DMS153 treated with DMSO at 0.1 percent for 48 hours (cell line): ENCODE results near the gene SYNDIG1.

Experiments used
- DNase-seq: peaks from one replicate; lab custom pipeline; 2025; ENCODE audit not compliant: unreplicated experiment; lab: John Stamatoyannopoulos, UW

SYNDIG1 gene

GRCh38 chr20:24651171-24651975 lies 181.9 kb downstream of the SYNDIG1 start:
- no peak for DNase-seq

GRCh38 chr20:24651976-24652345 lies 182.5 kb downstream of the SYNDIG1 start:
- no peak for DNase-seq

DNA sequence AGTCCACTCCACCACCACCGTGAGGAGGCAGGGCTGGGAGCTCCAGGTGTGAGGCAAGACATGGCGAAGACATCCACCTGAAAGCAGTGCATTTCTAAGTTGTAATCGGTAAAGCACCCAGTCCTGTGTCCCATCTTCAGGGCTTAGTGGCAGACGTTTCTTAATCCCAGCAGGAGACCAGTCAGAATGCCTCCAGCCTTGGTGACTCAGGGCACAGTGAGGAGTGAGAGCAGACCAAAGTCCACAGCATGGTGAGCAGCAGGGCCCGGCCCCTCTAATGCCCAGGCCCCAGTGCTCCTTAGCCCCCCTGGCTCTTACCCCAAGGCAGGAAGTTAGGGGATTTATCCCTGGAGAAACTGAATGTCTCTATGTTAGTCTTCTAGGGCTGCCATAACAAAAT lies 183.9 kb downstream of the SYNDIG1 start:
- DNase-seq, result no peak

DNA sequence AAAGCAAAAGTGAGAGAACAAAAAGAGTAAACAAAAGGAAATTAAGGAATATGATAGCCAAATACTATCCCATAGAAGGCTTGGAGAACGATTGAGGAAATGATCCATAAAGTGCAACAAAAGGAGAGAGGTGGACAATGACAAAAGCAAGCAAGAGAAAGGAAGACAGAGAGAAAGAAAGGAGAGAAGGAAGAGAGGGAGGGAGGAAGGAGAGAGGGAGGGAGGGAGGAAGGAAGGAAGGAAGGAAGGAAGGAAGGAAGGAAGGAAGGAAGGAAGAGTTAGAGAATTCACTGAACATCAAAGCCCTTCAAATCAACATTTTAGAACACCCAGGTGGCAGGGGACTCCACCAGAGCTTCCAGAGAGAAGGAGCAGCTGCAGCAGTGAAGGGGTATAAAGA lies 185.0 kb downstream of the SYNDIG1 start:
- no peak for DNase-seq

DNA sequence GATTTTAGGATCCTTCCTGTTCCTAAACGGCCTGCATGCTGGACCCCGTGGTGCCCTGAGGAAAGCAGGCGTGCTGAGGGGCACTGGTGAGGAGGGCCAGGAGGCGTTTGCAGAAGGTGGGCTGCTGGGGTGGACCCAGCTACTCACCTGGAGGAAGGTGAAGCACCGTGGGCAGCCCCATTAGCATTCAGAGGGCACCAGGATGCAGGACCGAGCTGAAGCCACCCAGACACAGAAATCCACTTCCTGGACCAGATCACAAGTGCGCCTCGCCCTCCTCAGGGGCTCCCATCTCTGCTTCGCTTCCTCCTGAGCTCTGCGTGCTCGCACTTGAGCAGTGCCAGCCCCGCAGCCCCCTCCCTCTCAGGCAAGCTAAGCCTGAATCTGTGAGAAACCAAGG lies 187.0 kb downstream of the SYNDIG1 start:
- DNase-seq, result no peak

GRCh38 chr20:24657196-24657595 lies 187.8 kb downstream of the SYNDIG1 start:
- no peak for DNase-seq

DNA sequence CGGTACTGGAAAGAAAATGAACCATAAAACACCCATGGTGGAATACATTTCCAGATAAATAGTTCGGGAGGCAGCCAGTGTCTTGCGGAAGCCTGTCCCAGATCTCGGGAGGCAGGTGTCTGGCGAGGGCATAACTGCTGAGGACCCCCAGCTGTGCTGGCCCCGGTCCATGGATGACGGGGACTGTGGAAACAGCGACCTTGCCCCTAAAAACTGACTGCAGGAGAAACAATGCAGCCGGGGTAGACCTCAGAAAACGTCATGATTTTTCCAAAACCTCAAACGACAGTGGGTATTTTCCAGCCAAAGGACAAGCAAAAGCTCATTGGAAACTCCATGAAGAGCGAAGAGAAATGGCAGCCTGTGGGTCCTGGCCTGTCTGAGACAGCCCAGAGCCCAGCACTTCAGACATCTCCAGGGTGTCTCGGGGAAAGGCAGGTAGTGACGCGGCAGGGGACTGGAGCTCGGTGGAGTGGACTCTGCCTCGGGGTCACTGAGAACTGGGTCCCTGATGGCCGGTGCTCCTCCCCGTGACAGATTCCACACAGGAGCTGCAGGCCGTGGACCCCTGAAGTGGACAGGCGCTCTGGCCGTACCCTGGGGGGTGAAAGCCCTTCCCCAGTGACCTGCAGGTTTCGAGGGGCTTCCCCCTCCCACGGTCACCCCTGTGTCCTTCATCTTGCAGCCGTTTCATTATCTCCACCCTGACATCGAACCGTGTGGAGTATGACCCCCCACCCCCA lies 188.6 kb downstream of the SYNDIG1 start:
- DNase-seq, result no peak

- DNase-seq, result no peak
Measured at GRCh38 chr20:24658920-24659660, 189.7 kb downstream of the SYNDIG1 start.

DNA sequence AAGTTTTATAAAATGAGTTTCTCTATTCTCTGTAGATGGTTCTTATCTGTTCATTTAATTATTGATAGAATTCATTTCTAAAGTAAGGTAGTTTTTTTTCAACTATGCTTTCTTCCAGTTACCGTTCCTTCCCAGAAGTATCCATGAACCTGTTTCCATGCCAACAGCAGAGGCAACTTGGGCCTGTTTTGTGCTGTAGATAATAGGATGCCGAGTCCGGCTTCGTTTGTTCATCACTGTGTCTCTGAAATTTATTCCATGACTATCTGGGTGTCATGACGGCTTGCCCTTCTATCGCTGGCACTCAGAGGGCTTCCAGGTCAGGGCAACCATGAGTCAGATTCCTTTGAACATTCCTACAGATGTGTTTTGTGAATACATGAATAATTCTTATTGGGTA lies 190.4 kb downstream of the SYNDIG1 start:
- DNase-seq, result no peak

DNA sequence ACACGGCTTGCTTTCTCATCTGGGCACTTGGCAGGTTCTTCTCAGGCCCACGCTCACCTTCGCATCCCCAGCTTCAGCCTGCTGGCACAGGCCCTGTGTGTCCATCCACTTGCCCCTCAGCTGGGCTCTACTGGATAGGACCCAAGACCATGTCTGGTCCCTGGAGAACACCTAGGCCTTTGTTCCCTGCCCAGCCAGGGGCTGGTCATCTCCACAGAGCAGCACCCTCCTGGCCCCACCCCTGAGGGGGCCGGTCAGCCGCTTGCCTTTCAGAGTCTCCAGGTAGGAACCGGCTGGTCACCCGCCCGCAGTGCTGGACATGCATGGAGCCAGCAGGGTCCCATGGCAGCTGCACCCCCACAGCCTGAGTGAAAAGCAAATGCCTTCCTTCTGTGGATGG lies 191.2 kb downstream of the SYNDIG1 start:
- DNase-seq, result no peak

DNA sequence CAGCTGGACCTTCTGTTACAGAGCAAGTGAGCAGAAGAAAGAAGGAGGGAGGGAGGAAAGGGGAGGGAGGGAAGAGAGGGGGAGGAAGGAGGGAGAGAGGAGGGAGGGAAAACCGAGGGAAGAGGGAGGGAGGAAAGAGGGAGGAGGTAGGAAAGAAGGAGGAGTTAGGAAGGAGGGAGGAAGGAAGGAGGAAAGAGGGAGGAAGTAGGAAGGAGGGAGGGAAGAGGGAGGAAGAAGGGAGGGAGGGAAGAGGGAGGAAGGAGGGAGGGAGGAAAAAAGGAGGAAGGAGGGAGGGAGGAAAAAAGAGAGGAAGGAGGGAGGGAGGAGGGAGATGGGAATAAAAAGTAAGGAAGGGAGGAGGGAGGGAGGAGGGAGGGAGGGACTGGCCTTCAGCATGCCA lies 191.8 kb downstream of the SYNDIG1 start:
- no peak for DNase-seq

- DNase-seq, result no peak
Measured at GRCh38 chr20:24662322-24662721, 192.9 kb downstream of the SYNDIG1 start.

DNA sequence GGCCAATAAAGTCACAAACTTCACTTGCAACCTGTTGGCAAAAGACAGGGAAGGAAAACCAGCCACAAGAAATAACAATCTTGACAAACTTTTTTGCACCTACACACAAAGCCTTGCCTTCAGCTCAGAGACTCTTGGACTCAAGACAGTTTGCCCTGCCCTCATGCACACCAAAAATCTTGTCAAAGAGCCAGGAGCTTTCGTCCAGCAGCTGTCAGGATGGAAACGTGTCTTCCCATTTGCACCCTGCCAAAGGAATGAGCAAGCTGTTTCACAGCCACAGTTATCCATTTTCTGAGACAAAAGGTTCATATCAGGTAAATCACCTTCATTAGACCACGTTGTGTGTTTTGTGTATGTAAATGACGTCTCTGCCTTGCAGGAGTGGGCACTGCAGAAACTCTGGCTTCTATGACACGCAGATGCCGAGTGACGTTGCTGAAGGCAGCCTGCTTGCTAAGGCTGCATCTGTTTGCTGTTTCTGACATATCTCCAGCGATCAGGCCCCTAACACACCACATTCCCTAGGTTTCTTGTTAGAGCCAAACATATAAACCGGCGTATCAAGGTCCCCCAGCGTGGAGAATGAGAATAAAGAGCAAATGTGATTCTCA lies 193.4 kb downstream of the SYNDIG1 start:
- no peak for DNase-seq

DNA sequence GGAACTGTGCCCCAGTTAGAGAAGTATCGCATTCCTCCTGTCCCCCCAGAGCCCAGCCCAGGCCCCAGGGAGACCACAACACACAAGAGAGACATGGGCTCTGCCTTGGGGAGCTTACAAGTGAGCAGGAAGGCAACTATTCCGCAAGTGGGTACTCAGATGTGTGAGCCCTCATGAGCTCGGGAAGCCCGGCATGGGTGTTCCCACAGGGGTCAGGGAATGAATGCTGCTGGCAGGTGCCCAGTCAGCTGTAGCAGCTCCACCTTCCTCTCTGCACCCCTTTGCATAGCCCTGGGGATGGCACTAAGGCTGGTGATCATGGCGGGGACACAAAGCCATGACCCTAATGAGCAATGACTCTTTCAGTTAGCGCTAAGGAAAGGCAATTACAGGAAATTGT lies 194.1 kb downstream of the SYNDIG1 start:
- no peak for DNase-seq

GRCh38 chr20:24664266-24664986 lies 195.0 kb downstream of the SYNDIG1 start:
- DNase-seq, result no peak

DNA sequence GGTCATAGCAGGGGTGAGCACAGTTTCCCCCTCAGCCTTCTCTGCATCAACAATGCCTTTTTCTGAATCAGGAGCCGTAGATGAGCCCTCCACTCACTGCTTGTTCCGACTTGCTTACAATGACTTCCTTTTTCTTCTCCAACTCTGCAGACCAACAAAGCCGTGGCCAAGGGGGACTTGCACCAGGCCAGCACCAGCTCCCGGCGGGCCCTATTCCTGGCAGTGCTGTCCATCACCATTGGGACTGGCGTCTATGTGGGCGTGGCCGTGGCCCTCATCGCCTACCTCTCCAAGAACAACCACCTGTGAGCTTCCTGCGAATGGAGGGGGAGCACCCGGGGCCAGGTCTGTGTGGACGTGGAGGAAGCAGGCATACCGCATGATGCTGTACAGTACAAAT lies 195.8 kb downstream of the SYNDIG1 start:
- no peak for DNase-seq

DNA sequence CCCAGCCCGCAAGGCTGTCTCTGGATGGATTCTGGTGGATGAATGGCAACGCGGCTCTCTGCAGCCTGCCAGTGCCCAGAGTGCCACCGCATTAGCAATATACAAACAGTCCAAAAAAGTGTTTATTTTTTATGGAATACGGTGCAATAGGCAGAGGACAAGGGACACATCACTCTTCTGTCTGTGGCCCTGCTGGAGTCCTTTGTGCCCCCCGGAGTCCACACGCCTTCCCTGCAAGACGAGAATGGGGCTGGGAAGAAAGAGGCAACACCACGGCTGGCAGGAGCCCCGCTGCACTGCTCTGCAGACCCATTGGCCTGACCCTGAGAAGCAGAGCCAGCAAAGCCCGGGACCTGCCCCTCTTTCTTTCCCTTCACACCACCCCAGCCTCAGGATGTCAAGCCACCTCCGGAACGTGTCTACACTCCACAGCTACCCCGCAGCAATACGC lies 196.3 kb downstream of the SYNDIG1 start:
- no peak for DNase-seq

GRCh38 chr20:24667689-24668383 lies 198.4 kb downstream of the SYNDIG1 start:
- DNase-seq, result no peak

DNA sequence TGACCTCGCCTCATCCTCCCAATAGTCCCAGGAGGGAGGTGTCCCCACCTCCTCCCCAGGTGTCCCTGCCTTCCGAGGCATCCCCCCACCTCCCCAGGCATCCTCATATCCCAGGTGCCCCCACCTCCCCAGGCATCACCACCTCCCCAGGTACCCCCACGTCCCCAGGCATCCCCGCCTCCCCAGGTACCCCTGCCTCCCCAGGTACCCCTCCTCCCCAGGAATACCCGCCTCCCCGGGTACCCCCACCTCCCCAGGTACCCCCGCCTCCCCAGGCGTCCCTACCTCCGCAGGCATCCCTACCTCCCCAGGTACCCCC lies 198.9 kb downstream of the SYNDIG1 start:
- DNase-seq, result no peak

DNA sequence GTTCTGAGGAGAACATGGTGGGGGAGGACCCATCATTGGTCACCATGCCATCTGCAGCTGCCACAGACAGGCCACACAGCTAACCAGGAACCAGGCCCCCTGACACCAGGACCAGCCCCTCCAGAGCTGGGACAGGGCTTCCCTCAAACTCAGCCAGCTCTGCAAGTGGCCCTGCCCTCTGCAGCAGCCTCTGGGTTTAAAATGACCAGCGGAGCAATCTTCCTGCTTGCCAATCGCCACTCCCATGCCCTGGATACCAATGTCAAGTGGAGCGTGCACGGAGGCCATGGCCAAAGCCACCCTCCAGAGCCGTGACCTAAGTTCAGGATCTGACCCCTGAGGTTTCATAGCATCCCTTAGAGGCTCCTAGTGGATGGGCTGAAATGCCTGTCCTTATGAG lies 199.4 kb downstream of the SYNDIG1 start:
- no peak for DNase-seq
